IMR-90 (cell line): ENCODE data around the gene XIRP1.

Experiments used
- CEBPB ChIP-seq: IDR thresholded peaks from 2 replicates; pipeline ENCODE4 v1.6.1; 2012; ENCODE audit warnings: low read depth, low read length, improper control_type of control experiment
- CHD1 ChIP-seq: IDR thresholded peaks from 2 replicates; pipeline ENCODE4 v1.6.1; 2012; ENCODE audit warnings: low read depth, low read length, improper control_type of control experiment
- CTCF ChIP-seq: conservative IDR thresholded peaks from 2 replicates; pipeline ENCODE4 v1.5.1; 2012; ENCODE audit warnings: mild to moderate bottlenecking, low read depth, low read length, improper control_type of control experiment
- ELK1 ChIP-seq: fragments of 150-350 bp; IDR thresholded peaks from 2 replicates; pipeline ENCODE4 v1.6.1; 2016; ENCODE audit warnings: low read depth, mild to moderate bottlenecking, low read length, moderate library complexity, borderline replicate concordance
- FOS ChIP-seq: fragments of 150-350 bp; IDR thresholded peaks from 2 replicates; pipeline ENCODE4 v1.6.1; 2016; ENCODE audit warnings: low read depth, low read length
- MAFK ChIP-seq: IDR thresholded peaks from 2 replicates; pipeline ENCODE4 v1.6.1; 2012; ENCODE audit warnings: low read depth, low read length, improper control_type of control experiment
- MAZ ChIP-seq: IDR thresholded peaks from 2 replicates; pipeline ENCODE4 v1.6.1; 2012; ENCODE audit warnings: low read depth, mild to moderate bottlenecking, low read length, improper control_type of control experiment, moderate library complexity, borderline replicate concordance
- MXI1 ChIP-seq: IDR thresholded peaks from 2 replicates; pipeline ENCODE4 v1.6.1; 2012; ENCODE audit warnings: low read depth, mild to moderate bottlenecking, low read length, moderate library complexity, borderline replicate concordance
- POLR2A ChIP-seq: IDR thresholded peaks from 2 replicates; pipeline ENCODE4 v1.6.1; 2012; ENCODE audit warnings: mild to moderate bottlenecking, low read depth, low read length
- RAD21 ChIP-seq: IDR thresholded peaks from 2 replicates; pipeline ENCODE4 v1.6.1; 2012; ENCODE audit warnings: low read length, improper control_type of control experiment
- RCOR1 ChIP-seq: IDR thresholded peaks from 2 replicates; pipeline ENCODE4 v1.6.1; 2012; ENCODE audit warnings: mild to moderate bottlenecking, low read length, improper control_type of control experiment; ENCODE audit not compliant: insufficient replicate concordance
- SMC3 ChIP-seq: fragments of 150-350 bp; IDR thresholded peaks from 2 replicates; pipeline ENCODE4 v1.6.1; 2016; ENCODE audit warnings: low read depth, mild to moderate bottlenecking, antibody characterized with exemption, low read length, moderate library complexity
- USF2 ChIP-seq: fragments of 150-350 bp; IDR thresholded peaks from 2 replicates; pipeline ENCODE4 v1.6.1; 2017; ENCODE audit warnings: mild to moderate bottlenecking, antibody characterized with exemption, low read length, low read depth

- TF ChIP-seq SMC3 (peak; percentile 74), CTCF (peak; percentile 81), POLR2A (no peak), MXI1 (no peak), FOS (no peak), RAD21 (peak; percentile 76), MAFK (no peak), MAZ (no peak), CEBPB (no peak), ELK1 (no peak), USF2 (no peak), RCOR1 (no peak), CHD1 (no peak)
Measured at GRCh38 chr3:39189959-39190269, 2.5 kb downstream of the XIRP1 start.
